HG02884 (cell line): ENCODE results near the gene LIPG.
"Not testable (repeated sequence)": the region's sequence is repeated elsewhere in the genome, so short reads cannot be mapped to it uniquely, and the experiment has no call there.

ENCODE experiments used
- ATAC-seq: cut with Tn5 transposase; IDR thresholded peaks from one replicate; pipeline ENCODE4 v1.9.1; 2021; ENCODE audit warnings: mild to moderate bottlenecking, moderate library complexity; ENCODE audit not compliant: unreplicated experiment

LIPG gene

GRCh38 chr18:49546278-49546677 is 15.6 kb upstream of the LIPG start:
- ATAC-seq, result no peak

GRCh38 chr18:49546719-49547273 is 15.1 kb upstream of the LIPG start:
- no peak for ATAC-seq

GRCh38 chr18:49547701-49548100 is 14.2 kb upstream of the LIPG start:
- ATAC-seq, result no peak

- no peak for ATAC-seq
Measured at GRCh38 chr18:49548229-49548636, 13.6 kb upstream of the LIPG start.

- ATAC-seq, result no peak
Measured at GRCh38 chr18:49550621-49551339, 11.1 kb upstream of the LIPG start.

GRCh38 chr18:49553003-49553402 is 8.9 kb upstream of the LIPG start:
- ATAC-seq, result no peak

- ATAC-seq, result no peak
Measured at GRCh38 chr18:49555641-49556040, 6.2 kb upstream of the LIPG start.

GRCh38 chr18:49558356-49558755 is 3.5 kb upstream of the LIPG start:
- ATAC-seq, result no peak

- not testable (repeated sequence) for ATAC-seq
Measured at GRCh38 chr18:49559326-49559931, 2.4 kb upstream of the LIPG start.

GRCh38 chr18:49560277-49560623 is 1.6 kb upstream of the LIPG start:
- no peak for ATAC-seq

- ATAC-seq, result no peak
Measured at GRCh38 chr18:49560624-49561288, 1.1 kb upstream of the LIPG start.

GRCh38 chr18:49562481-49563129 is 748 bp downstream of the LIPG start:
- no peak for ATAC-seq

- no peak for ATAC-seq
Measured at GRCh38 chr18:49563130-49563540, 1.3 kb downstream of the LIPG start.

- ATAC-seq, result no peak
Measured at GRCh38 chr18:49563701-49564517, 2.1 kb downstream of the LIPG start.

GRCh38 chr18:49564518-49564834 is 2.6 kb downstream of the LIPG start:
- ATAC-seq, result no peak

GRCh38 chr18:49565101-49565500 is 3.2 kb downstream of the LIPG start:
- ATAC-seq, result no peak

- ATAC-seq, result no peak
Measured at GRCh38 chr18:49565612-49566011, 3.8 kb downstream of the LIPG start.

GRCh38 chr18:49566217-49566770 is 4.4 kb downstream of the LIPG start:
- ATAC-seq, result no peak

- no peak for ATAC-seq
Measured at GRCh38 chr18:49566985-49567384, 5.1 kb downstream of the LIPG start.

GRCh38 chr18:49569724-49570123 is 7.9 kb downstream of the LIPG start:
- ATAC-seq, result no peak
